NCI-H146 treated with DMSO at 0.1 percent for 48 hours (cell line): ENCODE measurements around the gene ALDH1A1.

ENCODE experiments used
- DNase-seq: peaks from one replicate; lab custom pipeline; 2025; ENCODE audit not compliant: unreplicated experiment; lab: John Stamatoyannopoulos, UW

The ALDH1A1 gene

DNA sequence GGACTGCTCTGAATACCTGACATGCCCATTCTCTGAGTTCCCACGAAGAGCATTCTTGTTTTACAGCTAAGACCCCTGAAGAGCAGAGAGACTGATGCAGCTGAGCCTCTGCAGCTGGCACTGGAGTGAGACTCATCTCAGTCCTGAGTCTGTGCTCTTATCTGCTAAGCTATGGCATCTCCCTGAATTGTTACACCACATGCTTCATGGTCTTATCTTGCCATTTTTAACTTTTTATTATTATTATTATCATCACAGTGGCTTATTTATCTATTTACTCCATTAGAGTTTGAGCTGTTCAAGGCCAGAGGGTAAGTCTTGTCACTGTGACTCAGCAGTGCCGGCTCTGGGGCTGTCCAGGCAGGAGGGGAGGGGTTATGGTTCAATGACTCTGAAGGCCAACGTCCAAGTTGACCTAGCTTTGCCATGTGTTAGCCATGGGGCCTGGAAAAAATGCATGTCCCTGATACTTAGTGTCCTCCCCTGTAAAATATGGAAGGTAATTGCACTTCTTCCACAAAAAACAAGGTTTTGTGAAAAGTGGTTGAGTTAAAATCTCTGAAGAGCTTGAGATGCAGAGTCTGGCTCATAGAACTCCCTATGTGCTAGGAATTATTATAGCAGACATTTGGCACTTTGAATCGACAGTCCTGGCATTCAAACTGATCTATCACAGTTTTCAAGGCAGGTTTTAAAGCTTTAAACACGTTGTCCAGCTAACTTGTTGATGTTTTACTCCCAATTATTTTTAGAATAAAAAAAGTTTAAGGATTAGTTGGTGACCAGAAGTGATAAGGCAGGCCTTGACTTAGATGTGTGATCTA, 94.6 kb downstream of the ALDH1A1 start:
- no peak for DNase-seq

DNA sequence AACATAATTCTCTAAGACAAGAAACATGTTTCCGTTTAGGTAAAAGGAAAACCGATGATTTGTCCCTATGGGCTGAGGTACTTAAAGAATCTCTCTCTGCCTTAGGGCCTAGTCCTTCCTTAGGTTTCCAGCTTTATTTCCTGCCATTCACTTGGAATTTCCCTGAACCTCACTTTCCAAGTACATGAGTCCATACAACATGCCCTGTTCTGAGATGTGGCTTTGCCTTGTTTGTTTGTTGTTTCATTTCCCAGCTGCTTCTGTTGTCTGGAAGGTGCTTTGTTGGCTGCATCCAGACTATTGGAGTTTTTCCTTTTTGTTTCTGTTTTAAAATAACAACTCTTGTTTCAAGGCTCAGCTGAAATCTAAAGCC, 95.2 kb downstream of the ALDH1A1 start:
- no peak for DNase-seq

DNA sequence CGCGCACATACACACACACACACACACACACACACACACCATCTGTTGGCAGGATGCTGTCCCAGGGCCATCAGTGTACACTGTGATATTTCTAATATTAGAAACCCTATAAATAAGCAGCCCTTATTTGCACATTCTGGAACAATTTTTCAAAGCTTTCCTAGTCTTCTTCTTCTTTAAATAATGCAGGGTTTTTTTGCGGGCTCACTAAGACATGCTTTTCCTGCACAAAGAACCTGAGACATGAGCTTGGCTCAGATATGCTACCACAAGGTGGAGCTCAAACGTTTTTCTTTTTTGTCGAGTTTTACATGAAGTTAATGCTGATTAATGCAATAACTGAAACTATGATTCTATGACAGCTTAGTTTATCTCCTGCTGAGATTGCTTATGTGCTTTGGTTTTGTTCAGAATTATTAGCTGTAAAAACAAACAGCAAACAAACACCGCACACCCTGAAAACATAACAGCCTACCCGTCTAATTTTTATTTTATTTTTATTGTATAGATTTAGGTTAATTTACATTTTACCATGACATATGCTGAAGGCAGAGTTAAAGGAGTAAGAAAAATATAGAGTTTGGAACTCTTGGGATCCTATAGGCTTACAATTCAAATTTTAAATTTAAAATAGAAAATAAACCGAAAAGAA, 95.8 kb downstream of the ALDH1A1 start:
- DNase-seq: no peak

DNA sequence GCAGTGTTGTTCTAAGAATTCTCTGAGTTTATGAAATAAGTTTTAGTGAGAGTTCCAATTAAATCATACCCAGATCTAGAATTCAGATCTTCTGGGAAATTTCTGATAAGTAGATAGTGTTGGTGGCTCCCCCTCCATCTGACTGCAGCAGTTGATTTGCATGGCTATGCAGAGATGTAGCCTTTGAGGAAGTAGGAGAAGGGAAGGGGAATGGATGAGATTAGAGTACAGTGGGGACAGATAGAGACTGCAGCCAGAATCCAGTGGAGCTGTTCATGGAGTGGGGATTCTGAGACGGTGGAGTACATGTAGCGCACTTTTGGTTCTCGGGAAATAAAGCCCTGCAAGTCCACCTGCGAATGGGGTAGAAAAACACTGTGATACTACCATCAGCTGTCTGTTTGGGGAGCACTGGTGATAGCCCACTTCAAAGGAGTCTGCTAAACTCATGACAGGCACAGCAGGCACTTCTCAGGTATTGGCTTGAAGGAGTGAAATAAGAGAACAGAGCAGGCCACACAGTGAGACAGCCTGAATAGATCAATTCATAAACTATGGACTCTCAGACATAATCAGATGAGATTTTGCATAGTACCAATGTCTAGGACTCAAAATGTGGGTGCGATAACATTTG, 96.8 kb downstream of the ALDH1A1 start:
- no peak for DNase-seq

DNA sequence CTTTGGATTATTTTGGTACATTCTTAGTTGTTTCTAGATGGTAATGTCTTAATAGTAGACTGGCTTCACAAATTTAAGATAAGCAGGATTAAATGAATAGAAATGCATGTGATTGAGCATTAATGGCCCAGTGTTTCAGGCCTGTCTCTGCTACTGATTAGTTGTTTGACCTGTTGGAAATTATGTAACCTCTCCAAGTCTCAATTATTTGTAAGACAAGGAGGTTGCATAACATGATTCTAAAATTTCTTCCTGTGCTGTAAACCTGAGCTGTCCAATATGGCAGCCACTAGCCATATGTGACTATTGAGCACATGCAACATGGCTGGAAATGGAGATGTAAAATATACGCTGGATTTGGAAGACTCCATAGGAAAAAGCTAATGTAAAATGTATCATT, 97.5 kb downstream of the ALDH1A1 start:
- DNase-seq: no peak
